Mesenchymal stem cell (in vitro differentiated cells and primary cell): ENCODE measurements around the gene TJP3.
A peak's percentile ranks its signal among the peaks of the same experiment; 100 is the strongest.

Experiments used
- DNase-seq: peaks from one replicate; pipeline ENCODE4 v3.0.0-alpha.2; 2013
- H2AFZ ChIP-seq: one replicate; pipeline ENCODE4 v1.6.1; 2013; ENCODE audit warnings: low read depth, mild to moderate bottlenecking, control low read depth, inconsistent platforms, low read length, moderate library complexity
- H2AK5ac ChIP-seq: 2 replicates; pipeline ENCODE4 v1.6.1; 2013; ENCODE audit warnings: low read length, moderate library complexity, mild to moderate bottlenecking, inconsistent platforms; ENCODE audit not compliant: severe bottlenecking
- H2BK120ac ChIP-seq: one replicate; pipeline ENCODE4 v1.6.1; 2013; ENCODE audit warnings: low read depth, mild to moderate bottlenecking, inconsistent platforms, low read length, moderate library complexity
- H2BK12ac ChIP-seq, 2 experiments: one replicate each; pipeline ENCODE4 v1.6.1; 2013; ENCODE audit warnings: inconsistent platforms in 2 of 2, low read length in 2 of 2, mild to moderate bottlenecking in 2 of 2, moderate library complexity in 2 of 2, control low read depth in 1 of 2
- H2BK15ac ChIP-seq: one replicate; pipeline ENCODE4 v1.6.1; 2013; ENCODE audit warnings: mild to moderate bottlenecking, low read depth, inconsistent platforms; ENCODE audit not compliant: poor library complexity, severe bottlenecking
- H2BK5ac ChIP-seq: 2 replicates; pipeline ENCODE4 v1.6.1; 2013; ENCODE audit warnings: low read depth, mild to moderate bottlenecking, low read length, control low read depth, inconsistent platforms; ENCODE audit not compliant: poor library complexity, severe bottlenecking
- H3K14ac ChIP-seq, 2 experiments: one replicate each; pipeline ENCODE4 v1.6.1; 2013; ENCODE audit warnings: inconsistent platforms in 2 of 2, low read length in 2 of 2, control low read depth in 1 of 2, mild to moderate bottlenecking in 1 of 2, moderate library complexity in 1 of 2
- H3K18ac ChIP-seq, 2 experiments: one replicate each; pipeline ENCODE4 v1.6.1; 2013; ENCODE audit warnings: inconsistent platforms in 2 of 2, low read length in 2 of 2, control low read depth in 1 of 2, low read depth in 1 of 2, mild to moderate bottlenecking in 1 of 2
- H3K23ac ChIP-seq, 2 experiments: one replicate each; pipeline ENCODE4 v1.6.1; 2013; ENCODE audit warnings: inconsistent platforms in 2 of 2, low read length in 2 of 2, mild to moderate bottlenecking in 2 of 2, moderate library complexity in 2 of 2, control low read depth in 1 of 2
- H3K27ac ChIP-seq: 2 replicates; pipeline ENCODE4 v1.5.1; 2013; ENCODE audit warnings: mild to moderate bottlenecking, moderate library complexity, low read length, control low read depth, inconsistent platforms; ENCODE audit not compliant: poor library complexity, severe bottlenecking
- H3K27me3 ChIP-seq, 2 experiments: 2 replicates each; pipeline versions ENCODE4 v1.6.1 to v1.7.0; 2013; ENCODE audit warnings: low read length in 2 of 2, mild to moderate bottlenecking in 2 of 2, moderate library complexity in 2 of 2, control low read depth in 1 of 2, inconsistent platforms in 1 of 2; ENCODE audit not compliant: control insufficient read depth in 1 of 2, insufficient read depth in 1 of 2
- H3K36me3 ChIP-seq, 2 experiments: 2 replicates each; pipeline versions ENCODE4 v1.6.1 to v1.7.0; 2013; ENCODE audit warnings: low read length in 2 of 2, control low read depth in 1 of 2, inconsistent platforms in 1 of 2, low read depth in 1 of 2, mild to moderate bottlenecking in 1 of 2; ENCODE audit not compliant: insufficient read depth in 2 of 2, control insufficient read depth in 1 of 2
- H3K4ac ChIP-seq, 2 experiments: one replicate each; pipeline ENCODE4 v1.6.1; 2013; ENCODE audit warnings: inconsistent platforms in 2 of 2, low read length in 2 of 2, mild to moderate bottlenecking in 2 of 2, moderate library complexity in 2 of 2, control low read depth in 1 of 2, low read depth in 1 of 2
- H3K4me1 ChIP-seq: 2 replicates; pipeline ENCODE4 v1.6.1; 2013; ENCODE audit warnings: low read depth, low read length, control low read depth; ENCODE audit not compliant: control insufficient read depth, insufficient read depth
- H3K4me2 ChIP-seq: 2 replicates; pipeline ENCODE4 v1.6.1; 2013; ENCODE audit warnings: low read length, mild to moderate bottlenecking, inconsistent platforms; ENCODE audit not compliant: poor library complexity, severe bottlenecking
- H3K4me3 ChIP-seq, 2 experiments: 2 replicates each; pipeline versions ENCODE4 v1.5.1 to v1.7.0; 2013; ENCODE audit warnings: low read length in 2 of 2, mild to moderate bottlenecking in 2 of 2, control low read depth in 1 of 2, low read depth in 1 of 2; ENCODE audit not compliant: insufficient read depth in 1 of 2
- H3K79me1 ChIP-seq: replicated peaks from 2 replicates; pipeline ENCODE4 v1.6.1; 2013; ENCODE audit warnings: mild to moderate bottlenecking, control low read depth, low read length, inconsistent platforms; ENCODE audit not compliant: poor library complexity, severe bottlenecking
- H3K9ac ChIP-seq: 2 replicates; pipeline ENCODE4 v1.7.0; 2013; ENCODE audit warnings: mild to moderate bottlenecking, low read length, moderate library complexity
- H3K9me3 ChIP-seq: 2 replicates; pipeline ENCODE4 v1.7.0; 2013; ENCODE audit warnings: mild to moderate bottlenecking, low read length; ENCODE audit not compliant: control insufficient read depth
- H4K8ac ChIP-seq: one replicate; pipeline ENCODE4 v1.6.1; 2013; ENCODE audit warnings: inconsistent platforms, mild to moderate bottlenecking, low read length, moderate library complexity
- H4K91ac ChIP-seq: one replicate; pipeline ENCODE4 v1.6.1; 2013; ENCODE audit warnings: mild to moderate bottlenecking, low read length, inconsistent platforms
- WGBS: methylation state at CpG from one replicate; pipeline ENCODE4 v1.1.7; 2013; ENCODE audit warnings: mixed read lengths; 5-methylcytosine and 5-hydroxymethylcytosine counted together

TJP3 gene

GRCh38 chr19:3768015-3768747, 60.0 kb downstream of the TJP3 start:
- WGBS: 93% methylated on average over 21 of the region's 25 CpGs

GRCh38 chr19:3768748-3769099, 60.5 kb downstream of the TJP3 start:
- no peak for DNase-seq
- Histone ChIP-seq H2AK5ac (no peak overlapping the region), H3K4me3 (peak overlapping the region in 1 of 2 experiments; percentile 10), H3K9ac (no peak overlapping the region), H4K91ac (no peak overlapping the region), H3K14ac (no peak overlapping the region), H3K79me1 (peaks cover 6% of the 10 kb centered on the region), H2BK120ac (no peak overlapping the region), H2BK5ac (no peak overlapping the region), H3K4me1 (peaks cover 2% of the 10 kb centered on the region), H3K9me3 (no peaks in the 10 kb centered on the region), H3K18ac (no peak overlapping the region), H2AFZ (no peak overlapping the region), H3K4me2 (no peak overlapping the region), H3K4ac (no peak overlapping the region), H3K27me3 (peaks cover 0 to 21% of the 10 kb centered on the region in 2 experiments), H2BK15ac (no peak overlapping the region), H3K23ac (no peak overlapping the region), H3K36me3 (peaks cover 20 to 56% of the 10 kb centered on the region in 2 experiments), H3K27ac (no peak overlapping the region), H2BK12ac (no peak overlapping the region), H4K8ac (no peak overlapping the region)
- 99% methylated on average over 7 of the region's 7 CpGs for WGBS

More at GRCh38 chr19:3768015-3768747, 60.0 kb downstream of the TJP3 start:
- Histone ChIP-seq H3K4me1 (peaks cover 5% of the 10 kb centered on the region), H3K4me2 (no peak overlapping the region), H3K4me3 (peak overlapping the region in 1 of 2 experiments; percentile 10), H3K18ac (no peak overlapping the region), H3K79me1 (peaks cover 8% of the 10 kb centered on the region), H3K14ac (no peak overlapping the region), H2BK5ac (no peak overlapping the region), H4K91ac (no peak overlapping the region), H2BK120ac (no peak overlapping the region), H3K27ac (no peak overlapping the region), H3K27me3 (peaks cover 0 to 21% of the 10 kb centered on the region in 2 experiments), H2BK12ac (no peak overlapping the region), H3K36me3 (peaks cover 20 to 56% of the 10 kb centered on the region in 2 experiments), H3K4ac (no peak overlapping the region), H3K9me3 (no peaks in the 10 kb centered on the region), H4K8ac (no peak overlapping the region), H3K23ac (no peak overlapping the region), H3K9ac (no peak overlapping the region), H2AFZ (no peak overlapping the region), H2BK15ac (no peak overlapping the region), H2AK5ac (no peak overlapping the region)
- DNase-seq: no peak

GRCh38 chr19:3769494-3769893, 61.3 kb downstream of the TJP3 start:
- Histone ChIP-seq H3K4ac (no peak overlapping the region), H2AK5ac (no peak overlapping the region), H4K91ac (no peak overlapping the region), H3K79me1 (peaks cover 6% of the 10 kb centered on the region), H3K36me3 (peaks cover 20 to 56% of the 10 kb centered on the region in 2 experiments), H3K27me3 (peaks cover 0 to 26% of the 10 kb centered on the region in 2 experiments), H3K18ac (no peak overlapping the region), H3K27ac (no peak overlapping the region), H3K4me3 (no peak overlapping the region), H3K14ac (no peak overlapping the region), H2AFZ (no peak overlapping the region), H2BK15ac (no peak overlapping the region), H3K4me1 (no peaks in the 10 kb centered on the region), H4K8ac (no peak overlapping the region), H2BK12ac (no peak overlapping the region), H3K4me2 (no peak overlapping the region), H3K23ac (no peak overlapping the region), H3K9ac (no peak overlapping the region), H2BK120ac (no peak overlapping the region), H2BK5ac (no peak overlapping the region), H3K9me3 (no peaks in the 10 kb centered on the region)
- 89% methylated on average over 17 of the region's 17 CpGs for WGBS
- DNase-seq: no peak

- Histone ChIP-seq H3K4ac (no peak overlapping the region), H2BK15ac (no peak overlapping the region), H3K79me1 (peaks cover 4% of the 10 kb centered on the region), H3K9ac (no peak overlapping the region), H3K18ac (no peak overlapping the region), H3K9me3 (no peaks in the 10 kb centered on the region), H4K91ac (no peak overlapping the region), H3K4me3 (no peak overlapping the region), H3K4me1 (no peaks in the 10 kb centered on the region), H3K23ac (no peak overlapping the region), H3K27me3 (peaks cover 0 to 30% of the 10 kb centered on the region in 2 experiments), H4K8ac (no peak overlapping the region), H2BK5ac (no peak overlapping the region), H3K27ac (no peak overlapping the region), H3K4me2 (no peak overlapping the region), H3K36me3 (peaks cover 16 to 51% of the 10 kb centered on the region in 2 experiments), H2BK12ac (no peak overlapping the region), H2AFZ (no peak overlapping the region), H2BK120ac (no peak overlapping the region), H3K14ac (no peak overlapping the region), H2AK5ac (no peak overlapping the region)
- WGBS: 91% methylated on average over 47 of the region's 53 CpGs
- no peak for DNase-seq
Measured at GRCh38 chr19:3770136-3770999, 62.2 kb downstream of the TJP3 start.
